ENCODE results near the gene SMIM10L2A.
"Not testable (repeated sequence)": the region's sequence is repeated elsewhere in the genome, so short reads cannot be mapped to it uniquely, and the experiment has no call there.

The SMIM10L2A gene

GRCh38 chrX:135454816-135455215 is 33.1 kb downstream of the SMIM10L2A start:
- no peak for DNase-seq (ENCODE audit: low read depth)

- DNase-seq (ENCODE audit: low read depth) = not testable (repeated sequence)
Measured at GRCh38 chrX:135461756-135462155, 40.0 kb downstream of the SMIM10L2A start.

GRCh38 chrX:135463937-135464336 is 42.2 kb downstream of the SMIM10L2A start:
- DNase-seq (ENCODE audit: low read depth) = peak; percentile 21

- no peak for DNase-seq (ENCODE audit: low read depth)
Measured at GRCh38 chrX:135476378-135476777, 54.6 kb downstream of the SMIM10L2A start.

GRCh38 chrX:135477576-135477975 is 55.8 kb downstream of the SMIM10L2A start:
- DNase-seq (ENCODE audit: low read depth) = peak; percentile 60
